ENCODE results near the gene ASCC3.

Gene ASCC3

DNA sequence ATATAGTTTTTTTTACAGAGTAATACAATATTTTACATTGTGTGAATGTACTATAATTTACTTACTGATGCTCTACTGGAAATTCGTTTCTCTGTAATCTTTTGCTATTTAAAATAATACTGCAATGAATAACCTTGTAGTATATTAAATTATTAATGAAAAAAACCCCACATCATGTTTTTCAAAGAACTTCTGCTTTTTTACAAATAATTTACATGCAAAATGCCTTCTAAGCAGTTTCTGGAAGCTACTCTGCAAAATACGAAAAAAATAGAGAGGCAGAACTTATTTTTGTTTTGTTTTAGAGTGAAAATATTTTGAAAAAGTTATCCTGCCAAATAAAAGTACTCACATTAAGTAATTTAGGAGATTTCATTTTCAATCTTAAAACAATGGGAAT, 250.6 kb downstream of the ASCC3 start:
- H3K9me3 ChIP-seq (replicated peaks; ENCODE audit: low read length) = no peaks in the 10 kb centered on the region
- no peak overlapping the region for H3K9ac ChIP-seq (ENCODE audit: low read depth, low read length)
- H3K4me3 ChIP-seq (ENCODE audit: low read length) = no peak overlapping the region
- no peak overlapping the region for H3K4me2 ChIP-seq (ENCODE audit: low read length)
- peaks cover 8% of the 10 kb centered on the region for H3K4me1 ChIP-seq (ENCODE audit: control insufficient read depth, insufficient read depth, low read length)
- no peaks in the 10 kb centered on the region for H3K27me3 ChIP-seq (ENCODE audit: control insufficient read depth, insufficient read depth, low read length)
- H3K36me3 ChIP-seq (ENCODE audit: insufficient read depth, low read length) = peaks cover 10% of the 10 kb centered on the region

DNA sequence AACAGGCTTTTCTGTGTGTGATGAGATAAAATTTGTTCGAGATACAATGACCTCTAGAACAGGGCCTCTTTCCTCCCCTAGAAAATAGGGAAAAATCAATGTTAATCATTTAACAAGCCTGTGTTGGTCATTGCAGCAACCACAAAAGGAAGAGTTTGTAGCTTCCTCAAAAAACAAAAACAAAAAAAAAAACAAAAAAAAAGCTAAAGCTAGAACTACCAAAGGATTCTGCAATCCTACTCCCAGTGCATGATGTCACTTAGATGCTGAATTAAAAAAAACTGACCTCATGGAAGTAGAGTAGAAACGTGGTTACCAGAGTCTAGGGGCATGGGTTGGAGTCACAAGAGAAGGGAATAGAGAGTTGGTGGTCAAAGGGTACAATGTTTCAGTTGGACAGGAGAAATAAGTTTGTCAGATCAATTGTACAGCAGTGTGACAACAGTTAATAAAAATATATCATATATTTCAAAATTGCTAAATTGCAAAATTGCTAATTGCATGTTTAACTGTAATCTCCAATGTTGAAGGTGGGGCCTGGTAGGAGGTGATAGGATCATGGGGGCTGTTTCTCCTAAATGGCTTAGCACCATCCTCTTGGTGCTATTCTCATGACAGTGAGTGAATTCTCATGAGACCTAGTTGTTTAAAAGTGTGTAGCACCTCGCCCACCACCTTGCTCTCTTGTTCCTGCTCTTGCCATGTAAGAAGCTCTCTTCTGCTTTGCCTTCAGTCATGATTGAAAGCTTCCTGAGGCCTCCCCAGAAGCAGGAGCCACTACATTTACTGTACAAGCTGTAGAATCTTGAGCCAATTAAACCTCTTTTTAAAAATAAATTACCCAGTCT, 253.0 kb downstream of the ASCC3 start:
- H3K9ac ChIP-seq (ENCODE audit: low read depth, low read length) = no peak overlapping the region
- H3K4me2 ChIP-seq (ENCODE audit: low read length) = no peak overlapping the region
- H3K27me3 ChIP-seq (ENCODE audit: control insufficient read depth, insufficient read depth, low read length) = no peaks in the 10 kb centered on the region
- H3K9me3 ChIP-seq (replicated peaks; ENCODE audit: low read length) = no peaks in the 10 kb centered on the region
- no peak overlapping the region for H3K4me3 ChIP-seq (ENCODE audit: low read length)
- H3K36me3 ChIP-seq (ENCODE audit: insufficient read depth, low read length) = peaks cover 15% of the 10 kb centered on the region
- peaks cover 10% of the 10 kb centered on the region for H3K4me1 ChIP-seq (ENCODE audit: control insufficient read depth, insufficient read depth, low read length)

DNA sequence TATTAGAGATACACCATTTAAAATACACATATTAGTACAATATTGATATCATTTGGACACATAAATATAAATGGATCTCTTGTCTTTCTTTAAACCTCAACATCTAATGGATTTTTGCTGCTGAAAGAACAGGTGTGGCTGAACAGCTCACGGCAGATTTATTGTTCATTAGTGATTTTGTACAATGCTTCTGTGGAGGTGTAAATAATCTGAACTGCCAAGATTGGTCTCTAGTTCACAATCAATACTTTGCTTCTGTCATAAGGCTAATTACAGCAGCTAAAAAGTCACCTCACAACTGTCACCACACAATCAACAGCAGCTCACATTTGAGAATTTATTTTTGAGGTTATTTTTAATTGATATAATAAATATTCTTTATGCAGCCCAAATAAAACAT, 254.4 kb downstream of the ASCC3 start:
- peaks cover 12% of the 10 kb centered on the region for H3K4me1 ChIP-seq (ENCODE audit: control insufficient read depth, insufficient read depth, low read length)
- peaks cover 15% of the 10 kb centered on the region for H3K36me3 ChIP-seq (ENCODE audit: insufficient read depth, low read length)
- no peaks in the 10 kb centered on the region for H3K27me3 ChIP-seq (ENCODE audit: control insufficient read depth, insufficient read depth, low read length)
- no peak overlapping the region for H3K4me2 ChIP-seq (ENCODE audit: low read length)
- no peak overlapping the region for H3K9ac ChIP-seq (ENCODE audit: low read depth, low read length)
- no peak overlapping the region for H3K4me3 ChIP-seq (ENCODE audit: low read length)
- no peaks in the 10 kb centered on the region for H3K9me3 ChIP-seq (replicated peaks; ENCODE audit: low read length)

DNA sequence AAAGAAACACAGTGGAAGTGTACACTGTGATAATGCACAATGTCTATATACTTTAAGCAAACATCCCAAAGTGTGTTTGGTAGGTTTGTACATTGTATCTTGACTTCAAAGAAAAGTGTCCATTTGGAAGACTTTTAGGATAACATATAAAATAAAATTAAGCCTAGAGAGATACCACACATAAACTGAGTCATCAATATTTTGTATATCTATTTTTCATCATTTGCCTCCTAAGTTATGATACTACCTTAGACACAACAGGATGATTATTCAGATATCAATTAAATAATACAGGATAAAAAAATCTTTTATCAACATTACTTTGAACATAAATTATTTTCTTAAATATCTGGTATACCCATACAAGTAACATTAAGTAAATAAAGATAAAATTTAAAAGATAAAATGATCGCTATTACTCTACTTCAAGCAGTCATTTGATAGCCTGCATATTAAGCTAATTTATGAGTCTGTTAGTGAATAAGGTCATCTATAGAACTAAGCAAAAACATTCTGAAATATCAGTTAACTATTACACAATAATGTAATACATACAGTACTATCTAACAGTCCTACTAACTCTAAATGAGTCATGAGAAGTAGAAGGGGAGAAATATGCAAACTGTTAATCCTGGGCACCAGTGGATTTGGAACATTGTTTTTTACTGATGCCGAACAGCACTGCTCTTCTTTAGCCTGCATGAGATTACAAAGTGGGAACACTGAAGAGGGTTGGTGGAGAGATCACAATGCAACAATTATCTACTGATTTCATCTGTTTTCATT, 258.0 kb downstream of the ASCC3 start:
- H3K36me3 ChIP-seq (ENCODE audit: insufficient read depth, low read length) = peaks cover 17% of the 10 kb centered on the region
- H3K4me1 ChIP-seq (ENCODE audit: control insufficient read depth, insufficient read depth, low read length) = peaks cover 23% of the 10 kb centered on the region
- no peak overlapping the region for H3K4me2 ChIP-seq (ENCODE audit: low read length)
- H3K4me3 ChIP-seq (ENCODE audit: low read length) = no peak overlapping the region
- no peaks in the 10 kb centered on the region for H3K27me3 ChIP-seq (ENCODE audit: control insufficient read depth, insufficient read depth, low read length)
- H3K9ac ChIP-seq (ENCODE audit: low read depth, low read length) = no peak overlapping the region
- H3K9me3 ChIP-seq (replicated peaks; ENCODE audit: low read length) = no peaks in the 10 kb centered on the region

- no peaks in the 10 kb centered on the region for H3K27me3 ChIP-seq (ENCODE audit: control insufficient read depth, insufficient read depth, low read length)
- peaks cover 12% of the 10 kb centered on the region for H3K36me3 ChIP-seq (ENCODE audit: insufficient read depth, low read length)
- no peaks in the 10 kb centered on the region for H3K9me3 ChIP-seq (replicated peaks; ENCODE audit: low read length)
- peaks cover 23% of the 10 kb centered on the region for H3K4me1 ChIP-seq (ENCODE audit: control insufficient read depth, insufficient read depth, low read length)
- H3K4me2 ChIP-seq (ENCODE audit: low read length) = no peak overlapping the region
- no peak overlapping the region for H3K9ac ChIP-seq (ENCODE audit: low read depth, low read length)
- H3K4me3 ChIP-seq (ENCODE audit: low read length) = peak overlapping the region; percentile 13
Observed at GRCh38 chr6:100620085-100620840, 260.9 kb downstream of the ASCC3 start.

DNA sequence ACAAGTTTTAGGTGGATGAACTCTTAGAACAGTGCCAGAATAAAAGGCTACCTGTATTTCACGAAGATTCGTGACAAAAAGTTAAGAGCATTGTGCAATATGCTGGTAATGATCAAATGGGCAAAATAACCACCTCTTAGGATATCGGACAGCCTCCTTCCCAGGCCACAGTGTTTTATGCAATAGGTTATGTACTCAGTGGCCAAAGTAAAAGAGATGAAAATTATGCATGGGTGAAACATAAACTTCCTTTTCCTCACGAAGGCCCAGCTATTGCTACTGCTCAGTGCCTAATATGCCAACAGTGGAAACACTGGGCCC, 262.8 kb downstream of the ASCC3 start:
- H3K4me2 ChIP-seq (ENCODE audit: low read length) = no peak overlapping the region
- H3K4me1 ChIP-seq (ENCODE audit: control insufficient read depth, insufficient read depth, low read length) = peaks cover 18% of the 10 kb centered on the region
- peaks cover 7% of the 10 kb centered on the region for H3K36me3 ChIP-seq (ENCODE audit: insufficient read depth, low read length)
- no peaks in the 10 kb centered on the region for H3K27me3 ChIP-seq (ENCODE audit: control insufficient read depth, insufficient read depth, low read length)
- H3K9ac ChIP-seq (ENCODE audit: low read depth, low read length) = no peak overlapping the region
- H3K9me3 ChIP-seq (replicated peaks; ENCODE audit: low read length) = no peaks in the 10 kb centered on the region
- H3K4me3 ChIP-seq (ENCODE audit: low read length) = no peak overlapping the region

GRCh38 chr6:100617633-100618350, 263.3 kb downstream of the ASCC3 start:
- Histone ChIP-seq H3K9me3 (replicated peaks; ENCODE audit: low read length) (no peaks in the 10 kb centered on the region), H3K4me1 (ENCODE audit: control insufficient read depth, insufficient read depth, low read length) (peaks cover 14% of the 10 kb centered on the region), H3K4me2 (ENCODE audit: low read length) (no peak overlapping the region), H3K27me3 (ENCODE audit: control insufficient read depth, insufficient read depth, low read length) (no peaks in the 10 kb centered on the region), H3K36me3 (ENCODE audit: insufficient read depth, low read length) (peaks cover 7% of the 10 kb centered on the region), H3K9ac (ENCODE audit: low read depth, low read length) (no peak overlapping the region), H3K4me3 (ENCODE audit: low read length) (no peak overlapping the region)

- no peaks in the 10 kb centered on the region for H3K36me3 ChIP-seq (ENCODE audit: insufficient read depth, low read length)
- H3K9ac ChIP-seq (ENCODE audit: low read depth, low read length) = no peak overlapping the region
- no peaks in the 10 kb centered on the region for H3K27me3 ChIP-seq (ENCODE audit: control insufficient read depth, insufficient read depth, low read length)
- no peak overlapping the region for H3K4me2 ChIP-seq (ENCODE audit: low read length)
- no peak overlapping the region for H3K4me3 ChIP-seq (ENCODE audit: low read length)
- peaks cover 4% of the 10 kb centered on the region for H3K4me1 ChIP-seq (ENCODE audit: control insufficient read depth, insufficient read depth, low read length)
- no peaks in the 10 kb centered on the region for H3K9me3 ChIP-seq (replicated peaks; ENCODE audit: low read length)
Observed at GRCh38 chr6:100614933-100615332, 266.2 kb downstream of the ASCC3 start.

DNA sequence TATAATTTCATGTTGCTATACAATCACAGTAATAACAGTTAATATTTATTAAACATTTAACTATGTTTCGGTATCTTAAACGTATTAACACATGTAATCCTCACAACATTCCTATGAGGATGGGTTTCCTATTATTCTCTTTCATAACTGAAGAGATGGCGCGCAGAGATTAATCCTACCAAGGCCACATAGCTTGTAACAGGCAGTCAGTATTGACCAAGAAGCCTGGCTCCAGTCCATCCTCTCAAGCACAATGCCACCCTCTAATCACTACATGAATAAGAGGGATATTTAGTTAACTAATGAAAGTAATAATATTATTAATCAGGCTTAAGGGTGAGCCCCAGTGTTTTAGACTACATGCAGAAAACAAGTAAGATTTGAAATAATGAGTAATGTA, 266.7 kb downstream of the ASCC3 start:
- Histone ChIP-seq H3K36me3 (ENCODE audit: insufficient read depth, low read length) (no peaks in the 10 kb centered on the region), H3K4me1 (ENCODE audit: control insufficient read depth, insufficient read depth, low read length) (no peaks in the 10 kb centered on the region), H3K27me3 (ENCODE audit: control insufficient read depth, insufficient read depth, low read length) (no peaks in the 10 kb centered on the region)

GRCh38 chr6:100613656-100614055, 267.5 kb downstream of the ASCC3 start:
- Histone ChIP-seq H3K9ac (ENCODE audit: low read depth, low read length) (no peak overlapping the region), H3K4me2 (ENCODE audit: low read length) (no peak overlapping the region), H3K27me3 (ENCODE audit: control insufficient read depth, insufficient read depth, low read length) (no peaks in the 10 kb centered on the region), H3K36me3 (ENCODE audit: insufficient read depth, low read length) (no peaks in the 10 kb centered on the region), H3K4me1 (ENCODE audit: control insufficient read depth, insufficient read depth, low read length) (no peaks in the 10 kb centered on the region), H3K4me3 (ENCODE audit: low read length) (no peak overlapping the region), H3K9me3 (replicated peaks; ENCODE audit: low read length) (no peaks in the 10 kb centered on the region)

More for the DNA sequence above, 266.7 kb downstream of the ASCC3 start:
- H3K9ac ChIP-seq (ENCODE audit: low read depth, low read length) = no peak overlapping the region
- no peak overlapping the region for H3K4me2 ChIP-seq (ENCODE audit: low read length)
- H3K9me3 ChIP-seq (replicated peaks; ENCODE audit: low read length) = no peaks in the 10 kb centered on the region
- no peak overlapping the region for H3K4me3 ChIP-seq (ENCODE audit: low read length)

- Histone ChIP-seq H3K4me1 (ENCODE audit: control insufficient read depth, insufficient read depth, low read length) (no peaks in the 10 kb centered on the region), H3K4me2 (ENCODE audit: low read length) (no peak overlapping the region), H3K27me3 (ENCODE audit: control insufficient read depth, insufficient read depth, low read length) (no peaks in the 10 kb centered on the region), H3K4me3 (ENCODE audit: low read length) (no peak overlapping the region), H3K36me3 (ENCODE audit: insufficient read depth, low read length) (no peaks in the 10 kb centered on the region), H3K9me3 (replicated peaks; ENCODE audit: low read length) (no peaks in the 10 kb centered on the region), H3K9ac (ENCODE audit: low read depth, low read length) (no peak overlapping the region)
Observed at GRCh38 chr6:100612094-100612493, 269.0 kb downstream of the ASCC3 start.
